ENCODE results near the gene MIPEP.

The MIPEP gene

GRCh38 chr13:23740002-23740401 lies 149.2 kb downstream of the MIPEP start:
- TF ChIP-seq GATA1 (IDR thresholded peaks at IDR 0.05; ENCODE audit: low read depth, low read length) (no peak), POLR2A (IDR thresholded peaks at IDR 0.05; ENCODE audit: low read length) (no peak)
- DNase-seq = no peak

- no peak for DNase-seq
- TF ChIP-seq GATA1 (IDR thresholded peaks at IDR 0.05; ENCODE audit: low read depth, low read length) (no peak), POLR2A (IDR thresholded peaks at IDR 0.05; ENCODE audit: low read length) (no peak)
Observed at GRCh38 chr13:23739596-23739995, 149.6 kb downstream of the MIPEP start.

GRCh38 chr13:23736541-23736940 lies 152.7 kb downstream of the MIPEP start:
- no peak for DNase-seq
- TF ChIP-seq POLR2A (IDR thresholded peaks at IDR 0.05; ENCODE audit: low read length) (no peak), GATA1 (IDR thresholded peaks at IDR 0.05; ENCODE audit: low read depth, low read length) (no peak)

- DNase-seq = no peak
- TF ChIP-seq GATA1 (IDR thresholded peaks at IDR 0.05; ENCODE audit: low read depth, low read length) = no peak
- TF ChIP-seq POLR2A (IDR thresholded peaks at IDR 0.05; ENCODE audit: low read length) = no peak
Observed at GRCh38 chr13:23735329-23735728, 153.9 kb downstream of the MIPEP start.

- DNase-seq = no peak
- TF ChIP-seq GATA1 (IDR thresholded peaks at IDR 0.05; ENCODE audit: low read depth, low read length) (no peak), POLR2A (IDR thresholded peaks at IDR 0.05; ENCODE audit: low read length) (no peak)
Observed at GRCh38 chr13:23731709-23732108, 157.5 kb downstream of the MIPEP start.

GRCh38 chr13:23730251-23730650 lies 158.9 kb downstream of the MIPEP start:
- TF ChIP-seq POLR2A (IDR thresholded peaks at IDR 0.05; ENCODE audit: low read length) (no peak), GATA1 (IDR thresholded peaks at IDR 0.05; ENCODE audit: low read depth, low read length) (no peak)
- no peak for DNase-seq

- DNase-seq = no peak
- TF ChIP-seq GATA1 (IDR thresholded peaks at IDR 0.05; ENCODE audit: low read depth, low read length) (no peak), POLR2A (IDR thresholded peaks at IDR 0.05; ENCODE audit: low read length) (no peak)
Observed at GRCh38 chr13:23729531-23729930, 159.7 kb downstream of the MIPEP start.

- TF ChIP-seq GATA1 (IDR thresholded peaks at IDR 0.05; ENCODE audit: low read depth, low read length) = no peak
- TF ChIP-seq POLR2A (IDR thresholded peaks at IDR 0.05; ENCODE audit: low read length) = no peak
- no peak for DNase-seq
Observed at GRCh38 chr13:23728807-23729206, 160.4 kb downstream of the MIPEP start.

GRCh38 chr13:23725922-23726321 lies 163.3 kb downstream of the MIPEP start:
- TF ChIP-seq GATA1 (IDR thresholded peaks at IDR 0.05; ENCODE audit: low read depth, low read length) (no peak), POLR2A (IDR thresholded peaks at IDR 0.05; ENCODE audit: low read length) (no peak)
- no peak for DNase-seq

GRCh38 chr13:23724196-23724970 lies 164.8 kb downstream of the MIPEP start:
- TF ChIP-seq GATA1 (IDR thresholded peaks at IDR 0.05; ENCODE audit: low read depth, low read length) = no peak
- DNase-seq = no peak

GRCh38 chr13:23723471-23723870 lies 165.7 kb downstream of the MIPEP start:
- no peak for TF ChIP-seq POLR2A (IDR thresholded peaks at IDR 0.05; ENCODE audit: low read length)
- TF ChIP-seq GATA1 (IDR thresholded peaks at IDR 0.05; ENCODE audit: low read depth, low read length) = no peak
- DNase-seq = no peak

GRCh38 chr13:23722726-23723453 lies 166.3 kb downstream of the MIPEP start:
- DNase-seq = no peak
- TF ChIP-seq POLR2A (IDR thresholded peaks at IDR 0.05; ENCODE audit: low read length) (no peak), GATA1 (IDR thresholded peaks at IDR 0.05; ENCODE audit: low read depth, low read length) (no peak)

- no peak for DNase-seq
- no peak for TF ChIP-seq GATA1 (IDR thresholded peaks at IDR 0.05; ENCODE audit: low read depth, low read length)
- no peak for TF ChIP-seq POLR2A (IDR thresholded peaks at IDR 0.05; ENCODE audit: low read length)
Observed at GRCh38 chr13:23718996-23719395, 170.2 kb downstream of the MIPEP start.

GRCh38 chr13:23716401-23716800 lies 172.8 kb downstream of the MIPEP start:
- TF ChIP-seq POLR2A (IDR thresholded peaks at IDR 0.05; ENCODE audit: low read length) = no peak
- no peak for TF ChIP-seq GATA1 (IDR thresholded peaks at IDR 0.05; ENCODE audit: low read depth, low read length)
- DNase-seq = no peak

- DNase-seq = peak; percentile 28 to 47
- no peak for TF ChIP-seq GATA1 (IDR thresholded peaks at IDR 0.05; ENCODE audit: low read depth, low read length)
- no peak for TF ChIP-seq POLR2A (IDR thresholded peaks at IDR 0.05; ENCODE audit: low read length)
Observed at GRCh38 chr13:23715762-23716235, 173.4 kb downstream of the MIPEP start.

Data from erythroblast (primary cell).